ENCODE results near the gene TRPM6. TPM values are rescaled to one million over a fixed set of nuclear protein-coding genes. Genes with fewer than 3 reads are reported as not detected.

Gene TRPM6, protein sequence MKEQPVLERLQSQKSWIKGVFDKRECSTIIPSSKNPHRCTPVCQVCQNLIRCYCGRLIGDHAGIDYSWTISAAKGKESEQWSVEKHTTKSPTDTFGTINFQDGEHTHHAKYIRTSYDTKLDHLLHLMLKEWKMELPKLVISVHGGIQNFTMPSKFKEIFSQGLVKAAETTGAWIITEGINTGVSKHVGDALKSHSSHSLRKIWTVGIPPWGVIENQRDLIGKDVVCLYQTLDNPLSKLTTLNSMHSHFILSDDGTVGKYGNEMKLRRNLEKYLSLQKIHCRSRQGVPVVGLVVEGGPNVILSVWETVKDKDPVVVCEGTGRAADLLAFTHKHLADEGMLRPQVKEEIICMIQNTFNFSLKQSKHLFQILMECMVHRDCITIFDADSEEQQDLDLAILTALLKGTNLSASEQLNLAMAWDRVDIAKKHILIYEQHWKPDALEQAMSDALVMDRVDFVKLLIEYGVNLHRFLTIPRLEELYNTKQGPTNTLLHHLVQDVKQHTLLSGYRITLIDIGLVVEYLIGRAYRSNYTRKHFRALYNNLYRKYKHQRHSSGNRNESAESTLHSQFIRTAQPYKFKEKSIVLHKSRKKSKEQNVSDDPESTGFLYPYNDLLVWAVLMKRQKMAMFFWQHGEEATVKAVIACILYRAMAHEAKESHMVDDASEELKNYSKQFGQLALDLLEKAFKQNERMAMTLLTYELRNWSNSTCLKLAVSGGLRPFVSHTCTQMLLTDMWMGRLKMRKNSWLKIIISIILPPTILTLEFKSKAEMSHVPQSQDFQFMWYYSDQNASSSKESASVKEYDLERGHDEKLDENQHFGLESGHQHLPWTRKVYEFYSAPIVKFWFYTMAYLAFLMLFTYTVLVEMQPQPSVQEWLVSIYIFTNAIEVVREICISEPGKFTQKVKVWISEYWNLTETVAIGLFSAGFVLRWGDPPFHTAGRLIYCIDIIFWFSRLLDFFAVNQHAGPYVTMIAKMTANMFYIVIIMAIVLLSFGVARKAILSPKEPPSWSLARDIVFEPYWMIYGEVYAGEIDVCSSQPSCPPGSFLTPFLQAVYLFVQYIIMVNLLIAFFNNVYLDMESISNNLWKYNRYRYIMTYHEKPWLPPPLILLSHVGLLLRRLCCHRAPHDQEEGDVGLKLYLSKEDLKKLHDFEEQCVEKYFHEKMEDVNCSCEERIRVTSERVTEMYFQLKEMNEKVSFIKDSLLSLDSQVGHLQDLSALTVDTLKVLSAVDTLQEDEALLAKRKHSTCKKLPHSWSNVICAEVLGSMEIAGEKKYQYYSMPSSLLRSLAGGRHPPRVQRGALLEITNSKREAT (N-terminal part only)
- not detected for total RNA-seq
- polyA plus RNA-seq: not detected

DNA sequence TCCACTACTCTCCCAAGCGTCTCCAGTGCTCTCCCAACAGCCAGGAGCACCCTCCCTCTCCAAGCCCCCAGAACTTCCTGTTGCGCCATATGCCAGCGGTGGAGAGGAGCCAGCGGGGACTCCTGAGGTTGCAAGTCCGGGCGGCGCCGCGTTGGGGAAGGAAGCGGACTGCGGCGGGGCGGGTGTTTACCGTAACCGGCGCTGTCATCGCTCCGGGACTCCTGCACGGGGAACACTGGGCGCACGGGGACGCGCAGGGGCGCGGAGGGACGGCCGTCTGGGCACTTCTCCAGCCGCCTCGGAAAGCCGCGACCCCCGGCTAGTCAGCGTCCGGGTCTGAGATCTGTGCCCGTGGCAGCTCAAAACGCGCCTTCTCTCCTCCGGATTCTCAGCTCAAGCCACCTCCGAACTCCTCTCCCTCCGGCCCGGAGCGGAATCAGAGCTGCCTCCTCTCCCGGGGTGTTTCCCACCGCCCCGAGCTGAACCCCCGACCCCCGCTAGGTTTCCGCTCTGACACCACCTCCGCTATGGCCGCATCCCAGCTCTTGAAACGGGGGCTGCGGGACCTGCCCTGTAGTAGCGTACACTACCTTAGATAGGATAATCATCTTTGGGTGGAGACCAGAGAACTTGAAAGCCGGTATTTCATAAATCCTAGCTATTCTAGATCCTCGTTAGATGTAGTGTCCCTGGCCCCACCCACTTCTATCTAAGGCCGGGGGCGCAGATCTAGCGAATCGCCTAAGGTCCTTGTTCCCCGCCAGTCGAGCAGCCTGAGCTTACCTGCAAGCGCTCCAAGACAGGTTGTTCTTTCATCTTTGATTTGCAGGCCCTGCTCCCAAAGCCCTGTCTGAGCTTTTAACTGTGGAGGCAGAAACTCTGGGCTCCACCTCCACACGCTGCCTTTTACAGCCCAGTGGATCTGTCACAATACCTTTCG, at the start of gene TRPM6:
TSS of gene TRPM6 (minus strand) at position 881 of the 940 bp plus-strand sequence. CDS start at position 816, 65 bp downstream.
- peaks cover 22 to 35% of the 10 kb centered on the region in 2 donors for H3K27me3 Mint-ChIP-seq
- intact Hi-C loops (cut with micrococcal nuclease): loop anchor here (10.0 kb wide), 1 partner anchor 67 kb away; the partner anchor contains the start of gene C9orf40
- peaks cover 15% of the 10 kb centered on the region for H3K27me3 ChIP-seq (ENCODE audit: insufficient read depth, low read length)

DNA sequence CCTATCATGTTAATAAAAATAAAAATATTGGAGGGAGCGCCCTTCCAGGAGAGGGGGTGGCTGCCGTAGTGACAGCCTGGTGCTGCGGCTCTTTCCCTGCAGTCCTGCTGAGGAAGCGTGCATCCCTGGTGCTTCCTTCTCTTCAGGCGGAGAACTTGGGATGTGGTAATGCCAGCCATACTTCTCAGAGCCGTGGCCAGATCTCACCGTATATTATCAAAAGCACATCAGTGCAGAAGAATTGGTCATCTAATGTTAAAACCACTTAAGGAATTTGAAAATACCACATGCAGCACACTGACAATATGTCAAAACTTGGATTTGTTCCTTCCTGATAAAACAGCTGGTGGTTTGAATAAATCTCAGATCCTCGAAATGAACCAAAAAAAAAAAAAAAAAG, 47.3 kb upstream of the TRPM6 start:
- Histone ChIP-seq H3K4me3 (ENCODE audit: low read length in 2 of 2) (no peak overlapping the region), H3K9me3 (ENCODE audit: control insufficient read depth in 1 of 2, low read length in 2 of 2) (no peaks in the 10 kb centered on the region), H3K27me3 (ENCODE audit: insufficient read depth, low read length) (no peaks in the 10 kb centered on the region), H3K27ac (ENCODE audit: low read depth, low read length) (no peak overlapping the region), H3K4me1 (ENCODE audit: insufficient read depth, low read length) (no peaks in the 10 kb centered on the region), H3K36me3 (ENCODE audit: insufficient read depth, low read length) (no peaks in the 10 kb centered on the region)
- H3K9me3 Mint-ChIP-seq: peaks cover 0 to 16% (median 9%) of the 10 kb centered on the region in 8 donors
- DNase-seq: no peak
- ChIA-PET CTCF (ENCODE audit: partially characterized antibody) (no interaction called here), POLR2A (ENCODE audit: partially characterized antibody) (no interaction called here)
- no peak overlapping the region for H3K27ac Mint-ChIP-seq
- no peak overlapping the region for H3K4me3 Mint-ChIP-seq
- no peaks in the 10 kb centered on the region for H3K36me3 Mint-ChIP-seq
- intact Hi-C loops (cut with micrococcal nuclease): no loop called here
- H3K4me1 Mint-ChIP-seq: no peaks in the 10 kb centered on the region
- H3K27me3 Mint-ChIP-seq: peaks cover 0 to 7% of the 10 kb centered on the region in 2 donors

More for the DNA sequence above, at the start of gene TRPM6:
- Histone ChIP-seq H3K27ac (ENCODE audit: low read depth, low read length) (no peak within 1 kb of the TSS), H3K4me3 (ENCODE audit: low read length in 2 of 2) (peak within 1 kb of the TSS; percentile 3 to 25), H3K36me3 (ENCODE audit: insufficient read depth, low read length) (no peaks in the 10 kb centered on the region), H3K4me1 (ENCODE audit: insufficient read depth, low read length) (peaks cover 6% of the 10 kb centered on the region), H3K9me3 (ENCODE audit: control insufficient read depth in 1 of 2, low read length in 2 of 2) (no peaks in the 10 kb centered on the region)
- Mint-ChIP-seq H3K4me1 (peaks cover 6 to 18% (median 16%) of the 10 kb centered on the region in 4 donors), H3K4me3 (peak within 1 kb of the TSS; percentile 78 to 94 (median 84)), H3K9me3 (peaks cover 0 to 7% (median 6%) of the 10 kb centered on the region in 8 donors), H3K36me3 (peaks cover 0 to 3% of the 10 kb centered on the region in 2 donors), H3K27ac (peak within 1 kb of the TSS in 1 of 7 donors; percentile 19)
- DNase-seq: peak in 4 of 5 donors; percentile 7 to 28 (median 17)
- POLR2A ChIA-PET (ENCODE audit: partially characterized antibody): no interaction called here
- CTCF ChIA-PET (ENCODE audit: partially characterized antibody): no interaction called here

DNA sequence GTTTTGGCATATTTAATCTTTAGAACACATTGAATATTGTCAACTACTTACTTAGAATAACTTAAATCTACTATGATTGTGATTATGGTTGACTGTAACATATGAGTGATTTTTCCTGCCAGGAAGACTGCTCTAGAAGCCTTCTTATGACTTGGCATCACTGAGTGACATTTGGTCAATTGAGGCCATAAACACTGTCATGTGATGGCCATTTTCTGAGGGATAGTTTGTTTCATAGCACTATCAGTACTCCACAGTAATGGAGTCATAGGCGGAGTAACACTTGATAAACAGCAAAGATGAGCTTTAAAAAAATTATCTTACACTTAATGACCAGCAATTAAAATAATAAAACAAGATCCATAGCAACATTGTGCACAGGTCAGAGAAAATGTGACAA, 34.0 kb upstream of the TRPM6 start:
- Mint-ChIP-seq H3K4me1 (no peaks in the 10 kb centered on the region), H3K4me3 (no peak overlapping the region), H3K27me3 (peaks cover 0 to 2% of the 10 kb centered on the region in 2 donors), H3K36me3 (no peaks in the 10 kb centered on the region), H3K9me3 (no peaks in the 10 kb centered on the region), H3K27ac (no peak overlapping the region)
- Histone ChIP-seq H3K27ac (ENCODE audit: low read depth, low read length) (no peak overlapping the region), H3K4me3 (ENCODE audit: low read length in 2 of 2) (no peak overlapping the region), H3K9me3 (ENCODE audit: control insufficient read depth in 1 of 2, low read length in 2 of 2) (no peaks in the 10 kb centered on the region), H3K4me1 (ENCODE audit: insufficient read depth, low read length) (no peaks in the 10 kb centered on the region), H3K27me3 (ENCODE audit: insufficient read depth, low read length) (no peaks in the 10 kb centered on the region), H3K36me3 (ENCODE audit: insufficient read depth, low read length) (no peaks in the 10 kb centered on the region)
- DNase-seq: no peak
- ChIA-PET CTCF (ENCODE audit: partially characterized antibody) (interaction anchor here (1.4 kb wide), 1 partner anchor 31 kb away, joined by 3 read pairs; the partner anchor contains the start of gene C9orf40), POLR2A (ENCODE audit: partially characterized antibody) (interaction anchor here (0.5 kb wide), 1 partner anchor 66 kb away, joined by 3 read pairs; no protein-coding TSS in a partner anchor)
- intact Hi-C loops (cut with micrococcal nuclease): no loop called here

- intact Hi-C loops (cut with micrococcal nuclease): no loop called here
- no peaks in the 10 kb centered on the region for H3K27me3 ChIP-seq (ENCODE audit: insufficient read depth, low read length)
- no peak overlapping the region for H3K4me3 ChIP-seq (ENCODE audit: low read length in 2 of 2)
- H3K4me1 ChIP-seq (ENCODE audit: insufficient read depth, low read length): no peaks in the 10 kb centered on the region
- H3K36me3 ChIP-seq (ENCODE audit: insufficient read depth, low read length): no peaks in the 10 kb centered on the region
- DNase-seq: no peak
- Mint-ChIP-seq H3K27ac (no peak overlapping the region), H3K4me1 (no peaks in the 10 kb centered on the region), H3K4me3 (no peak overlapping the region), H3K36me3 (no peaks in the 10 kb centered on the region), H3K9me3 (no peaks in the 10 kb centered on the region), H3K27me3 (peaks cover 0 to 3% of the 10 kb centered on the region in 2 donors)
- ChIA-PET CTCF (ENCODE audit: partially characterized antibody) (no interaction called here), POLR2A (ENCODE audit: partially characterized antibody) (interaction anchor here (0.5 kb wide), 1 partner anchor 65 kb away, joined by 3 read pairs; no protein-coding TSS in a partner anchor)
- H3K27ac ChIP-seq (ENCODE audit: low read depth, low read length): no peak overlapping the region
- H3K9me3 ChIP-seq (ENCODE audit: control insufficient read depth in 1 of 2, low read length in 2 of 2): no peaks in the 10 kb centered on the region
These were observed 33.4 kb upstream of the TRPM6 start for GRCh38 chr9:74920944-74921626.

DNA sequence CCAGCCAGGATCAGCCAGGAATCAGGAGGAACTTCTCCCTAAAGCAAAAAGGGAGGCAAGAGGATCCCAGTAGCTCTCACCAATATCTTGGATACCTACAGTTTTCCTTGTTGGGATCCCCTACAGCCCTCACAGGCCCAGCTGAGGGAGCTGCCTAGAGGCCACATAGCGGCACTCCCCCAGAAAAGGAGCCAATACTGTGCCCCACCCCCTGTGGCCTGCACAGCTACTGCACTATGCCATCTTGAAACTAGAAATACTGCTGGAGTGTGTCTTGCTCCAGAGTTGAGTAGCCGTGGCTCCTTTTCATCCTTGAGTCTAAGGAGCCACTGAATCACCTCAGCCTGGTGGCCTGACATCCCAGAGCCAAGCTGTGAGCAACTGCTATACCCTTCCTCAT, 22.3 kb upstream of the TRPM6 start:
- Histone ChIP-seq H3K27ac (ENCODE audit: low read depth, low read length) (no peak overlapping the region), H3K9me3 (ENCODE audit: control insufficient read depth in 1 of 2, low read length in 2 of 2) (no peaks in the 10 kb centered on the region), H3K4me1 (ENCODE audit: insufficient read depth, low read length) (no peaks in the 10 kb centered on the region), H3K27me3 (ENCODE audit: insufficient read depth, low read length) (no peaks in the 10 kb centered on the region), H3K4me3 (ENCODE audit: low read length in 2 of 2) (no peak overlapping the region), H3K36me3 (ENCODE audit: insufficient read depth, low read length) (no peaks in the 10 kb centered on the region)
- intact Hi-C loops (cut with micrococcal nuclease): no loop called here
- no peak overlapping the region for H3K27ac Mint-ChIP-seq
- peaks cover 0 to 24% (median 20%) of the 10 kb centered on the region in 8 donors for H3K9me3 Mint-ChIP-seq
- peak in 1 of 5 donors; percentile 23 for DNase-seq
- peaks cover 18 to 40% of the 10 kb centered on the region in 2 donors for H3K27me3 Mint-ChIP-seq
- H3K36me3 Mint-ChIP-seq: peaks cover 2 to 3% of the 10 kb centered on the region in 2 donors
- no peak overlapping the region for H3K4me3 Mint-ChIP-seq
- no peaks in the 10 kb centered on the region for H3K4me1 Mint-ChIP-seq
- CTCF ChIA-PET (ENCODE audit: partially characterized antibody): no interaction called here
- POLR2A ChIA-PET (ENCODE audit: partially characterized antibody): no interaction called here

DNA sequence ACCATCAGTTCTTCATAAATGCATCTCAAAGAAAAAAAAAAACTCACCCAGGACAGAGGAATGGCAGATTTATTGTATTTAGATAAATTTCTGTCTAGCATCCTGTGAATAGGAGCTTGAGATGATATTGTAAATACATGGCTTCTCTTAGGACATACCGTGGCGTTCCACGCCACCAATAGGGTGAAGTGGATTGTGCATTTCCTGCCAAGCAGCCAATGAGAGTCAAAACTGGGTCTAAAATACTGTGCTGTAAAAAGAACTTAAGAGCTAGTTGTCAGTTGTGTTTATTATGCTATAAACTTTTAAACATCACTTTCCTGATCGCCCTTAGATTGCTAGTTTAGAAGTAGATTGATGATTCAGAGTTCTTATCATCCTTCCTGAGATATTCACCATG, 20.9 kb upstream of the TRPM6 start:
- H3K9me3 ChIP-seq (ENCODE audit: control insufficient read depth in 1 of 2, low read length in 2 of 2): no peaks in the 10 kb centered on the region
- H3K27me3 ChIP-seq (ENCODE audit: insufficient read depth, low read length): no peaks in the 10 kb centered on the region
- ChIA-PET POLR2A (ENCODE audit: partially characterized antibody) (no interaction called here), CTCF (ENCODE audit: partially characterized antibody) (interaction anchor here (1.0 kb wide), 1 partner anchor 9 kb away, joined by 4 read pairs; no protein-coding TSS in a partner anchor)
- H3K36me3 ChIP-seq (ENCODE audit: insufficient read depth, low read length): no peaks in the 10 kb centered on the region
- no peak for DNase-seq
- Mint-ChIP-seq H3K36me3 (peaks cover 2 to 3% of the 10 kb centered on the region in 2 donors), H3K27ac (no peak overlapping the region), H3K4me3 (no peak overlapping the region), H3K4me1 (no peaks in the 10 kb centered on the region), H3K27me3 (peaks cover 18 to 43% of the 10 kb centered on the region in 2 donors), H3K9me3 (peaks cover 0 to 24% (median 20%) of the 10 kb centered on the region in 8 donors)
- no peak overlapping the region for H3K27ac ChIP-seq (ENCODE audit: low read depth, low read length)
- no peaks in the 10 kb centered on the region for H3K4me1 ChIP-seq (ENCODE audit: insufficient read depth, low read length)
- intact Hi-C loops (cut with micrococcal nuclease): no loop called here
- no peak overlapping the region for H3K4me3 ChIP-seq (ENCODE audit: low read length in 2 of 2)

Measured in CD4-positive, alpha-beta memory T cell (primary cell).